Neural progenitor cell (in vitro differentiated cells): ENCODE measurements around the gene ZNRF1.

Experiments
- EZH2 ChIP-seq: fragments of 200-600 bp; sonication (generic); IDR thresholded peaks from 2 replicates; pipeline ENCODE4 v1.6.1; 2017; ENCODE audit warnings: antibody characterized with exemption, mild to moderate bottlenecking, moderate library complexity
- EZH2phosphoT487 ChIP-seq: fragments of 200-600 bp; sonication (generic); IDR thresholded peaks from 2 replicates; pipeline ENCODE4 v1.6.1; 2017; ENCODE audit warnings: antibody characterized with exemption
- TF ChIP-seq, protein P1 (sequence below): fragments of 200-600 bp; sonication (generic); IDR thresholded peaks from 2 replicates; pipeline ENCODE4 v1.5.1; 2017; ENCODE audit warnings: antibody characterized with exemption, mild to moderate bottlenecking

DNA sequence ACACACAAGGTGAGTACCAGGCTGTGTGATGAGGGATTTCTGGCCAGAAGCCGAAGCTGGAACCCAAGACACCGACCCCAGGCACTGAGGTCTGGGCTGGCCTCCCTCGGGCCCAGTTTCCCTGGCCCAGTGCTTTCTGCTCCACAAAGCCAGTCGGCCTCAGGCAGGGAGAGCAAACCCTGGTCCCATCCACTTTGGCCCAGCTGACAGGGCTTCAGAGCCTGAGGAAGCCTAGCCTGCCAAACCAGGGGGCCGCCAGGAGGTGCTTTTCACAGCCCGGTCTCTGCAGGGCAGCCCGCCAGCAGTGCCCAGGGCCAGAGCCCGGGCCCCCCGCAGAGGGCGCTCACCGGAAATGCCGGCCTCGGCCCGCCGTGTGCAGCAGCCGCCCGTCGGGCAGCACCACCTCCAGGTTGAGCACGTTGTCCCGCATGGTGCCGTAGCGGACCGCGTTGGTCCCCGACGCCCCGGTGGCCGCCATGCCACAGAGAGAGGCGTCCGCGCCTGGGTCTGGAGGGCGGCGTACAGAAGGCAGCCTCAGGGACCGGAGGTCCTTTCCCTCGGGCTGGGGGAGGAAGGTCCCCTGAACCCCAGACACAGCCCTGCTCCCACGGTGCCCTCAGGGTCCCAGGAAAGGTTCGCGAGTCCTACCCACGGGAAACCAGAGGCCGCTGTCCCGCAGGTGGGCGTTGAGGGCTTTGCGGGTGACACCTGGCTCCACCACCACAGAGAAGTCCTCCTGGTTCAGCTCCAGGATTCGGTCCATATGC is 115.5 kb downstream of the ZNRF1 start:
- TF ChIP-seq, protein P1, sequence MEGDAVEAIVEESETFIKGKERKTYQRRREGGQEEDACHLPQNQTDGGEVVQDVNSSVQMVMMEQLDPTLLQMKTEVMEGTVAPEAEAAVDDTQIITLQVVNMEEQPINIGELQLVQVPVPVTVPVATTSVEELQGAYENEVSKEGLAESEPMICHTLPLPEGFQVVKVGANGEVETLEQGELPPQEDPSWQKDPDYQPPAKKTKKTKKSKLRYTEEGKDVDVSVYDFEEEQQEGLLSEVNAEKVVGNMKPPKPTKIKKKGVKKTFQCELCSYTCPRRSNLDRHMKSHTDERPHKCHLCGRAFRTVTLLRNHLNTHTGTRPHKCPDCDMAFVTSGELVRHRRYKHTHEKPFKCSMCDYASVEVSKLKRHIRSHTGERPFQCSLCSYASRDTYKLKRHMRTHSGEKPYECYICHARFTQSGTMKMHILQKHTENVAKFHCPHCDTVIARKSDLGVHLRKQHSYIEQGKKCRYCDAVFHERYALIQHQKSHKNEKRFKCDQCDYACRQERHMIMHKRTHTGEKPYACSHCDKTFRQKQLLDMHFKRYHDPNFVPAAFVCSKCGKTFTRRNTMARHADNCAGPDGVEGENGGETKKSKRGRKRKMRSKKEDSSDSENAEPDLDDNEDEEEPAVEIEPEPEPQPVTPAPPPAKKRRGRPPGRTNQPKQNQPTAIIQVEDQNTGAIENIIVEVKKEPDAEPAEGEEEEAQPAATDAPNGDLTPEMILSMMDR = no peak
- TF ChIP-seq EZH2 (no peak), EZH2phosphoT487 (no peak)
